SH-SY5Y (cell line): ENCODE data around the gene DNAJA3.

Experiments used
- GATA2 ChIP-seq: IDR thresholded peaks from 2 replicates; pipeline ENCODE4 v1.6.1; 2011; ENCODE audit warnings: mild to moderate bottlenecking, low read depth, low read length
- GATA3 ChIP-seq: IDR thresholded peaks from 2 replicates; pipeline ENCODE4 v1.6.1; 2011; ENCODE audit warnings: low read depth, mild to moderate bottlenecking, low read length, moderate library complexity

DNA sequence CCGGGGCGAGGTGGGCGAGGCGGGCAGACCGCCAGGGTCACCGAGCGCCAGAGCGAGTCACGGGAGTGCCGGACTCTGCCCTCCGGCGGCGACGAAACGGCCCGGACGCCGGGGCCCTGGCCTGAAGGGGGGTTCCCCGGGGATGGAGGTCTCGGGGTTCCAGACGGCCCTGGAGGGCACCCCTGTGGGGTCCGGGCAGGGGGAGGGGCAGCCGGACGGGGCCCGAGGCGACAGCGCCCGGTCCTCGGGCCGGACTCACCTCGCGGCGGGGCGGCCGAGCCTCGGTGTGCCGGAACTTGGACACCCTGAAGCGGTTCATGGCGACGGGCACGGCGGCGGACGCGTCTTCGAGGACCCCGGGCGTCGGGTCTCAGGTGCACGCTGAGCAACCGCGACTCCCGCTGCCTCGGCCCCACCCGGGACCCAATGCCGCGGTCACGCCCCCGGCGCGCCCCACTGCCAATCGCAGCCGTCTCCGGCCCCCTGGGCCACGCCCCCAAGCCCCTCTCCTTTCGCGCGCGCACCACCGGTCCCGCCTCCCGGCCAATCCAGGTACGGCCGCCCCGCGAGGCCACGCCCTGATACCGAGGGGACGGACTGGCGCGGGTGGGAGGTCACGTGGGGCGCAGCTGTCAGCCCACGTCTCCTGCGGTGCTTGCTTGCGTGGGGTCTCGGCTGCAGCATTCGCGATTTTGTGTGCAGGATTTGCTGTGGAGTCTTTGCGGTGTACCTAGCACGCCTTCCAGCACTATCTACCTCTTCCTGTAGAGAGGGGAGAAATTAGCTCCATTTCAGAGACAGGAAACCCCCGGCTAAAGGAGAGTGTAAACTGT is 9.3 kb upstream of the DNAJA3 start, which contains the start of gene CORO7:
- no peak for TF ChIP-seq GATA2
- no peak for TF ChIP-seq GATA3
